Activated T-cell treated with anti-CD3 and anti-CD28 coated beads for 4 hours (primary cell): ENCODE results near the gene GTF2A1L.
"Not testable (repeated sequence)": the region's sequence is repeated elsewhere in the genome, so short reads cannot be mapped to it uniquely, and the experiment has no call there.

Source experiments
- DNase-seq: peaks from one replicate; pipeline ENCODE4 v3.0.0-alpha.2; 2020

The GTF2A1L gene

GRCh38 chr2:48613211-48613610 is 4.4 kb upstream of the GTF2A1L start:
- no peak for DNase-seq

GRCh38 chr2:48614581-48614980 is 3.1 kb upstream of the GTF2A1L start:
- DNase-seq, result not testable (repeated sequence)

GRCh38 chr2:48619526-48619925 is 1.9 kb downstream of the GTF2A1L start:
- no peak for DNase-seq

DNA sequence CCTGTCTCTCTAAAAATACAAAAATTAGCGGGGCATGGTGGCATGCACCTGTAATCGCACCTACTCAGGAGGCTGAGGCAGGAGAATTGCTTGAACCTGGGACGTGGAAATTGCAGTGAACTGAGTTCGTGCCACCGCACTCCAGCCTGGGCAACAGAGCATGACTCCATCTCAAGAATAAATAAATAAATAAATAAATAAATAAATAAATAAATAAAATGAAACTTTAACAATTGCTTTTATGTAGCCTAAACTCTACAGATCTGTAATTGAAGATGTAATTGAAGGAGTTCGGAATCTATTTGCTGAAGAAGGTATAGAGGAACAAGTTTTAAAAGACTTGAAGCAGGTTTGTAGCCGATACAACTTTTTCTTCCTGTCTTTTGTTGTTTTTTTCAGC is 2.9 kb downstream of the GTF2A1L start:
- no peak for DNase-seq

DNA sequence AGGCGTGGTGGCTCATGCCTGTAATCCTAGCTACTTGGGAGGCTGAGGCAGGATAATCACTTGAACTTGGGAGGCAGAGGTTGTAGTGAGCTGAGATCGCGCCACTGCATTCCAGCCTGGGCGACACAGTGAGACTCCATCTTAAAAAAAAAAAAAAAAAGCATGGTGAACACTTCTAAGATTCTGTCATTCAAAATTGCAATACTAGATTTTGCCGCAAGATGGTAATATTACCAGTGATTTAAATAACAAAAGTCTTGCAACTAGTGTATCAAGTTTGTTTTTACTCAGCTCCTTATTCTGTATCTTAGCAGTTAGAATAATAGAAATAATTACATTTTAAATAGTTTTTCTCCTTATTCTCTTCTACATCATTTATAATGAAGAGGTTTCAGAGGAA is 5.0 kb downstream of the GTF2A1L start:
- DNase-seq, result not testable (repeated sequence)

GRCh38 chr2:48624696-48625095 is 7.0 kb downstream of the GTF2A1L start:
- no peak for DNase-seq

DNA sequence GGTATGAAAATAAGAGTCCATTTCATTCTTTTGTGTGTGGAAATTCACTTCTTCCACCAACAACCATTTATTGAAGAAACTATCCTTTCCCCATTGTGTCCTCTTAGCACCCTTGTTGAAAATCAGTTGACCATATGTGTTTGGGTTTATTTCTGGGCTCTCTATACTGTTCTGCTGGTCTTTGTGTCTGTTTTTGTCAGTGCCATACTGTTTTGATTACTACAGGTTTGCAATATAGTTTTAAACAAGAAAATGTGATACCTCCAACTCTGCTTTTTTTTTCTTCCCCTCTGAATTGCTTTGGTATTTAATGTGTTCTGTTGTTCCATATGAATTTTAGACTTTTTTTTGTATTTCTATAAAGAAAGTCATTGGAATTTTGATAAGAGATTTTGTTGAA is 8.4 kb downstream of the GTF2A1L start:
- no peak for DNase-seq

DNA sequence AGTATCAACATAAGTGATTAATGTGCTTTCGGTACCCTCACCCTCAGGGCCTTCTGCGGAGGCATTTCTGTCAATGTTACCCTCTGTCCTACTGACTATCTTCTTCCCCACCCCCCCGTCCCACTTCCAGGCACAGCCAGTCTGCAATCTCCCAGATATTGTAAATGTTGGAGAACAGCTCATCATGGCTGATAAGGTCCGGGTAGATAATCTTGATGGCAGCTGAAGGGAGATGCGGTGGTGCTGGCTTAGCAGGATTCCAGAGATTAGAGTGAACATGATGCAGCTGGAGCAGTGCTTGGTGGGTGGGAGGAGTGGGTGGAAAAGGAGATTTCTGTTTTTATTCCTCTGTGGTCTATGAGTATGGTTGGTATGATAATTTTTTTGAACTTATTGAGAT is 15.5 kb downstream of the GTF2A1L start:
- DNase-seq, result no peak

- no peak for DNase-seq
Observed at GRCh38 chr2:48635786-48636185, 18.1 kb downstream of the GTF2A1L start.

DNA sequence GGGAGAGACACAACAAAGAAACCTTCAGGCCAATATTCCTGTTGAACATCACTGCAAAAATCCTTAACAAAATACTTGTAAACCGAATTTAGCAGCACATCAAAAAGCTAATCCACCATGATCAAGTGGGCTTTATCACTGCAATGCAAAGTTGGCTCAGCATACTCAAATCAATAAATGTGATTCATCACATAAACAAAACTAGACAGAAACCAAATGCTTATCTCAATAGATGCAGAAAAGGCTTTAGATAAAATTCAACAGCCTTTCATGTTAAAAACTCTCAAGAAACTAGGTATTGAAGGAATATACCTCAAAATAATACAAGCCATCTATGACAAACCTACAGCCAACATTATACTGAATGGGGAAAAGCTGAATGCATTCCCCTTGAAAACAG is 20.6 kb downstream of the GTF2A1L start:
- DNase-seq, result no peak

DNA sequence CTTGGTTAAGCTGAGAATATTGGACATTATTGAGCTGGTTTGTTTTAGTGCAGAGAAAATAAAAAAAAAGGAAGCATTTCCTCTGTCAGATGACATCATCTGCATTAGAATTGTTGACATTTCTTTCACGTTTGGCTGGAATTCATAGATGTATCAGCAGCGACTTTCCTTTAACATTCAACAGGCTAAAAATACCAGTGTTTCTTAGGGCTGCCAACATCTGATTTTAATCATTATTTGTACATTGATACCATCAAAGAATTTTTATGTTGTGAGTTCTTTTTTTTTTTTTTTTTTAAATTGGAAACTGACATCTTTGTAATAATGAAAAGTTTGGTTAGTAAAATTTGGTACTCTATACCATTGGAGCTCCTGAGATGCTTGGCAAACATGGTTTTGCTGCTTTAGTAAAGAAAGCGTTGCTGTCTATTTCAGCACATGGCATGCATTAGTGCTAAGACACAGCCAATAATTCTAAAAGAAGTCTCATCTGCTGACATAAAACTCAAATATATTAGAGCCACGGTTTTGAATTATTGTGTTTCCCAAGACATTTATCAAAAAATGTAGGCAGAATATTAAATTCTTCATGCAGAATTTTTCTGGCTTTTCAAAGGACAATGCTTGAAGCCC is 33.6 kb downstream of the GTF2A1L start:
- no peak for DNase-seq

- no peak for DNase-seq
Observed at GRCh38 chr2:48668992-48669391, 51.3 kb downstream of the GTF2A1L start.

DNA sequence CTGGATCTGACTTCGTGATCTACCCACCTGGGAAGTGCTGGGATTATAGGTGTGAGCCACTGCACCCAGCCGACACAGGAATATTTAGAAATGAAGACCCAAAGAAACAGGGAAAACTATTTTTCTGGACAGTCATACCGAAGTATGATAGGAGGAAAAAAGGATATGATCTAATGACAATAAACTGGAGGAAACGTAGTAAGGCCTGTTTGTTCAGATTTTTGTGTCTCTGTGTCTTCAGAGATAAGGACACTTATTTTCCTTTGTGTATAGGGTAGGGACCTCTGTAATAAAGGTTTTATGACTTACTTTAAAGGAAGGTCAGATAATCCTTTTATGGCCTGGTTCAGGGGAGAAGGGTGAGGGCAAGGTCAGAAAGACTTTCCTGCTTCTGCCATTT is 55.9 kb downstream of the GTF2A1L start:
- DNase-seq, result no peak

GRCh38 chr2:48674933-48675332 is 57.3 kb downstream of the GTF2A1L start:
- DNase-seq, result no peak

- DNase-seq, result no peak
Observed at GRCh38 chr2:48677450-48677849, 59.8 kb downstream of the GTF2A1L start.

- no peak for DNase-seq
Observed at GRCh38 chr2:48685126-48685525, 67.5 kb downstream of the GTF2A1L start.

GRCh38 chr2:48691935-48692691 is 74.5 kb downstream of the GTF2A1L start:
- no peak for DNase-seq

GRCh38 chr2:48693066-48693465 is 75.4 kb downstream of the GTF2A1L start:
- no peak for DNase-seq

GRCh38 chr2:48693645-48694044 is 76.0 kb downstream of the GTF2A1L start:
- no peak for DNase-seq

GRCh38 chr2:48694149-48694548 is 76.5 kb downstream of the GTF2A1L start:
- no peak for DNase-seq

GRCh38 chr2:48695991-48696390 is 78.3 kb downstream of the GTF2A1L start:
- DNase-seq, result no peak

- DNase-seq, result no peak
Observed at GRCh38 chr2:48696881-48697280, 79.2 kb downstream of the GTF2A1L start.

- DNase-seq, result no peak
Observed at GRCh38 chr2:48699348-48699930, 81.8 kb downstream of the GTF2A1L start.

GRCh38 chr2:48703621-48704020 is 86.0 kb downstream of the GTF2A1L start:
- not testable (repeated sequence) for DNase-seq
